Kidney capillary endothelial cell (primary cell): ENCODE results near the gene MBD5.
A peak's percentile ranks its signal among the peaks of the same experiment; 100 is the strongest.
"Not testable (repeated sequence)": the region's sequence is repeated elsewhere in the genome, so short reads cannot be mapped to it uniquely, and the experiment has no call there.

Experiments
- DNase-seq: peaks from one replicate; pipeline ENCODE4 v3.0.0-alpha.2; 2018; ENCODE audit warnings: low spot score

MBD5 gene

GRCh38 chr2:148021059-148021861, at the start of gene MBD5:
TSS of gene MBD5 (plus strand) at chr2:148021091.
- no peak for DNase-seq

- DNase-seq = no peak
Measured at GRCh38 chr2:147976102-147976501, 44.8 kb upstream of the MBD5 start.

- DNase-seq = no peak
Measured at GRCh38 chr2:147977679-147978078, 43.2 kb upstream of the MBD5 start.

- DNase-seq = no peak
Measured at GRCh38 chr2:147980940-147981528, 39.9 kb upstream of the MBD5 start.

GRCh38 chr2:147989102-147989501, 31.8 kb upstream of the MBD5 start:
- DNase-seq = no peak

- peak; percentile 64 for DNase-seq
Measured at GRCh38 chr2:147989809-147990403, 31.0 kb upstream of the MBD5 start.

- DNase-seq = not testable (repeated sequence)
Measured at GRCh38 chr2:147994965-147995364, 25.9 kb upstream of the MBD5 start.

GRCh38 chr2:147996828-147997227, 24.1 kb upstream of the MBD5 start:
- DNase-seq = no peak

- DNase-seq = no peak
Measured at GRCh38 chr2:147998203-147998602, 22.7 kb upstream of the MBD5 start.

- DNase-seq = no peak
Measured at GRCh38 chr2:147999126-147999525, 21.8 kb upstream of the MBD5 start.

GRCh38 chr2:148000095-148000494, 20.8 kb upstream of the MBD5 start:
- no peak for DNase-seq

GRCh38 chr2:148002420-148002819, 18.5 kb upstream of the MBD5 start:
- DNase-seq = not testable (repeated sequence)

GRCh38 chr2:148006249-148007007, 14.5 kb upstream of the MBD5 start:
- no peak for DNase-seq

- DNase-seq = no peak
Measured at GRCh38 chr2:148007219-148007900, 13.5 kb upstream of the MBD5 start.

- DNase-seq = not testable (repeated sequence)
Measured at GRCh38 chr2:148008411-148008810, 12.5 kb upstream of the MBD5 start.

GRCh38 chr2:148013876-148014275, 7.0 kb upstream of the MBD5 start:
- no peak for DNase-seq

GRCh38 chr2:148014616-148015015, 6.3 kb upstream of the MBD5 start:
- no peak for DNase-seq

- DNase-seq = peak; percentile 98
Measured at GRCh38 chr2:148020111-148021058, 506 bp upstream of the MBD5 start, which contains the start of gene ORC4. TSS of gene ORC4 (minus strand) at chr2:148020737. CDS start at chr2:147975958, 44,779 bp downstream.

- DNase-seq = no peak
Measured at GRCh38 chr2:148021886-148022285, 995 bp downstream of the MBD5 start.

GRCh38 chr2:148022351-148022750, 1.5 kb downstream of the MBD5 start:
- DNase-seq = no peak

GRCh38 chr2:148022882-148023281, 2.0 kb downstream of the MBD5 start:
- DNase-seq = no peak
